NCI-H460 (cell line): ENCODE results near the gene ABCB4. TPM values are rescaled to one million over a fixed set of nuclear protein-coding genes. Genes with fewer than 3 reads are reported as not detected.
A peak's percentile ranks its signal among the peaks of the same experiment; 100 is the strongest.

Experiments used
- DNase-seq: peaks from one replicate; pipeline ENCODE4 v3.0.0-alpha.2; 2016; ENCODE audit warnings: low read depth; ENCODE audit errors: extremely low read depth
- total RNA-seq: library from RNA; depleted of rRNA; stranded (reverse); fragments of >200 nt; shearing (Covaris generic); gene quantifications from 2 replicates; pipeline ENCODE4 v1.2.3, GENCODE V29; 2014

ABCB4 gene
- total RNA-seq, 1 experiment from 2014 or later = 0.07 TPM

DNA sequence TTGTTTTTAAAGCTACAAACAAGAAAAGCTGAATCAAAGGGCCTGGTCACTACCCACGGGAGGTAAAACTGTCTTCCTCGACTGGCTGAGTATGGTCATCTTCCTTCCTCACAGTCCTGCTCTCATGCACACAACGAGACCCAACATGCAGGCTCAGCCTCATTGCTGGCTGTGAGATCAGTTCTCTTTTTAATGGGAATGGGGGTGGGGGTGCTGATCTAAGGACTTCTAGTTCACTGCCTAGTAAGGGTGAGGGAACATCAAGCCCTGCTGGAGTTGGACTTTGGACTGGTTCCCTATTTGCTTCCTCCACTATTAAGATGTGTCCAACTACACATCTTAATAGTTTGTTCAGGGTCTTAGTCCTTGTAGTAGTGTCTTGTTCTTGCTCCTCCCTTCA is 48.2 kb downstream of the ABCB4 start:
- DNase-seq = no peak

DNA sequence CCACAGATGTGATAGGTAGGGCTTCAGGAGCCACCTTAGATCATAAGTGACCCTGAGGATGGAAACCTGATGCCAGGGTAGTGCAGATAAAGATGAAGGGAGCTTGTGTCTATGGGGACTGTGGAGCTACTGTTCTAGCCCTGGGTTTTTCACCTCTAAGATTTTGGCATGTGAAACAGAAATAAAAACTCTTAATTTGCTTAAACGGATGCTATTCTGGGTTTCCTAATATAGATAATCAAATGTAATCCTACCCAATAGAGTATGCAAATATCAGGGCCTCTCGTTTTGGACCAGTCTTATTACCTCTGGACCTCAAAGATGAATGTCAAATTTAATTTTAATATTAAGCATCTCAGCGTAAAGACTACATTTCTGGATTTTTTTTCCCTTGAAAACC is 49.3 kb downstream of the ABCB4 start:
- DNase-seq = no peak

DNA sequence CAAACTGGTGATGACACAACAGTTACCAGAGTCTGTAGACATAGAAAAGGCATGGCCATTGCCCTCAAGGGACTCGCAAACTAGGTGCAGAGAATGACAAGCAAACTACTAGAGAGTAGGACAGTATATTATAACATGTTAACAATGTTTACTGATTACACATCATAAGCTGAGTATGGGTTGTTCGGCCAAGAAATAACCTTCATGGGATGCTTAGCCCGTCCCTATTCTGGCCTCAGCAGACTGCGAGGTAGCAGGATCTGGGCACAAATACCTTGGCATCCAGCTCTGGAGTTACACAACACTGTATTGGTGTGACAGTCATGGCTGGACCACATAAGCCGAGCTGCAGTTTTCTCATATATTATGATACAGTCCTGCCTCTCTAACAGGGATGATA is 51.4 kb downstream of the ABCB4 start:
- DNase-seq = no peak

DNA sequence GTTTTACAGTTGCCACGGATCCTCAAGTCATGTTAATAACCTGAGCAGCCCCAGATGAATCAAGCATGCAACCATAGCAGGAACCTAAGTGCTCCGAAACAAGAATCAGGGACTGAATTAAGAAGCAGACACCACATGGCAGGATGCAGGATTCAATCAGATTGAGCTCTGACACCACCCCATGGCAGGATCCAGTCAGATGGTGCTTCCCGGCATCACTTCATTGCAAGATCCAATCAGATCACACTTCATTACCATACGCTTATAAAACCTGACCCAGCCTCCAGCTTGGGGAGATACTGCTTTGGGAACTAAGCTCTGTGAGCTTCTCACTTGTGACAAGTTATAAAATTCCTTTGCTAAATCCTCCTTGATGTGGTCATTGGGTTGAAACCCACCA is 55.3 kb downstream of the ABCB4 start:
- no peak for DNase-seq

DNA sequence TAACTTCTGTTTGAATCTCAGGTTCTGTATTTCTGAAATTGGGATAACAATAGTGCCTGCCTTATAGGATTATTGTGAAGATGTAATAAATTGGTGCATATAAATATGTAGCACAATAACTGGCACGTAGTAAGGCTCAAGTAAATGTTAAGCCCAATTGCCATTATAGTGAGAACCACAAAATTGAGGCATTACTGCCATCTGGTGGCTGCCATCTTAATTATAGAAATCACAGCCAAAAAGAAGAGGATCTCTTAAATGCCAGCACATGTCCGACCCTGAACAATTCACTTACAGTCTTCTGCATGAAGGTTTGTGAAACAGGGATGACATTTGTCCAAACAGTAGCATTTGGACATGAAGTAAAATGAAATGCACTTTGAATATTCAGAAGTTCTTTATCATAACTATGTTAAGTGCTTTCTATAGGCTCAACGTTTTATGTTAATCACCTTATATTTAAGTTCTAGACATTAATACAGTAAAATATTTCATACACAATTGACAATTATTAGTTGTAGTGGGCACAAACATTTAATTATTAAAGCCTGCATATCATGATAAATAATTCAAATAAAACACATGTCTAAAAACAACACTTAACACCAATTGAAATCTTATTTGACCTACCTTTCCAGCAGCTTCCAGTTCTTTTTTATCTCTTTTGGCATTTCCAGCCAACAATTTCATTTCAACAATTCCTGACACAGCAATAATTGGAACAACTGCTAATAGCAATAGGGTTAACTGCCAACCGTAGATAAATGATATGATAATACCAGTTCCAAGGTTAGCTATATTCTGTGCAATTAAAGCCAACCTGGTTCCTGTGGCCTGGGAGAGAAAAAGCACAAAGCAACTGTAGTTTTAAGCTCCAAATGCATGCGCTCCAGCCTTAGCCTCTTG is 58.5 kb downstream of the ABCB4 start:
- peak; percentile 67 for DNase-seq

DNA sequence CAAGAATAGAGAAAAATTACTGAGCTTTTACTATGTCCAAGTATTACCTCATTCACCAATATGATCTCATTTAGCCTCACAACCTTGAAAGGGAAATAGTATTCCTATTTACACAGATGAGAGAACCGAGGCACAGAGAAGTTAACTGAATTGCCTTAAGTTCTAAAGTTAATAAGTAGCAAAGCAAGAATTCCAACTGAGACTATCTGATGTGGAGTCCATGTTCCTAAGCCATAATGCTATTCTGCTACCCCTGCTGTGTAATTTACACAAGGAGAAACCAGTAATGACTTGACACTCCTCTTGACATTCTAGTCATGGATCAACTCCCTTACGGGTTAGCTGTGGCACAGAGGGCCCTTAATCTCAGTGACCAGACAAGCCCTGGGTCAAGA is 60.7 kb downstream of the ABCB4 start:
- no peak for DNase-seq

- DNase-seq = no peak
Observed at GRCh38 chr7:87413951-87414793, 61.3 kb downstream of the ABCB4 start.

GRCh38 chr7:87413029-87413428 is 62.5 kb downstream of the ABCB4 start:
- no peak for DNase-seq

DNA sequence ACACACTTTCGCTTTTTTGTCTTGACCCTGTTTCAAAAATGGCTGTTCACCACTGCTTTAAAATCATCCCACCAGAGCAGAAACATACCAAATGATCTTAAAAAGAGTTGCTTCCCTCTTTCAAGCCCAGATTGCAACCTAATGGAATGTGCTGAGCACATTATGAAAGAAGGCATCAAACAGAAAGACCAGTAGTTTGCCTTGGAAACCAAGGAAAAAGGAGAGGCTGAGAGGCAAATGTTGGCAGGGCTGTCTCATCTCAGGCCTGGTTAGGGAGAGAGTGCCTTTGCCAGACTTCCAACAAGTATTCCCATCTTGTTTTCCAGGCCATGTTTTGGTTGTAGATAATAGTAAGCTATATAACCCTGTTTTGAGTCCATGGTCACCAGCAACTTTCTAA is 64.3 kb downstream of the ABCB4 start:
- no peak for DNase-seq

- DNase-seq = no peak
Observed at GRCh38 chr7:87404674-87405073, 70.8 kb downstream of the ABCB4 start.

- DNase-seq = no peak
Observed at GRCh38 chr7:87398446-87398845, 77.0 kb downstream of the ABCB4 start.

GRCh38 chr7:87395442-87396020 is 79.9 kb downstream of the ABCB4 start:
- no peak for DNase-seq

DNA sequence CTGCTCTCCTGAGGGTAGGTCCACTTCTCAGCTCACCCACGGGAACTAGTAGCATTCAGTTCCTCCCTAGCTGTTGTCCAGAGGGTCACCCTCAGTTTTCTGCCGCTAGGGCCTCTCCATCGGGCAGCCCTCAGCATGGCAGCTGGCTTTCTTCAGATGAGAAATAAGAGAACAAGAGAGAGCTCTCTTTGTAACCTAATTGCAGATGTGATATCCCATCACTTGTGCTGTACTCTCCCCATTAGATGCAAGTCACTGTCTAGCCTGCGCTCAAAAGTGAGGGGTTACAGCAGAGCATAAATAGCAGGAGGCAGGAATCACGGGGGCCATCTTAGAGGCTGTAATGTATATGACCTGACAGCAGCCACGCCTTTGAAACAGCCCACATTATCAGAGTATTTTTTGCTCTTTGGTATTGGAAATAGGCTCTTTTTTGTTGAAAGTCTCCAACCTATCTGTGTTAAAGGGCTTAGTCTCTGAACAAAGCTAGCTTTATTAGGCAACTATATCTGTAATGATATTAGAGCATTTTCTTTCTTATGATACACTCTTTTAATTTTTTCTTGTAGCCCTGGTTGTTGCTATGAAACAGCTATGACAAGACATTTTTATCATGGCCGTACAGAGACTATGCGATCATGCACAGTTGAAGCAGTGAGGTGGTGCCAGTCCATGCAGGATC is 84.3 kb downstream of the ABCB4 start:
- no peak for DNase-seq

DNA sequence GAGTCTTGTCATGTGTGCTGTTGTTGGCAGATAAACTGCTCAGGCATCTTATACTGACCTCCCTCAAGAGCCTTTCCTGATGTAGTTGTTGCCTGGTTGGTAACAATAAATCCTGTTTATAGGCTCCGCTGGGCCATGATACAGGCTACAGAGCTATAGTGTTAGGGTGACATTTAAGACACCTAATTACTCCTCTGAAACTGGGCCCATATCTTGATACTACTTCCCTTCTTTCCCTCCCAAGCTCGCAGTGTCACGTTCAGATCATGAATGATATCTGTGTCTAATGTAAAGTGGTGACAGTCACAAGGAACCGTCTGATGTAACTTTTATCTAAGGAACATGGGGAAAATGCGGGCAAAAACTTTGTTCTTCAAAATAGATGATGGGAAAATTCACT is 94.6 kb downstream of the ABCB4 start:
- DNase-seq = no peak

DNA sequence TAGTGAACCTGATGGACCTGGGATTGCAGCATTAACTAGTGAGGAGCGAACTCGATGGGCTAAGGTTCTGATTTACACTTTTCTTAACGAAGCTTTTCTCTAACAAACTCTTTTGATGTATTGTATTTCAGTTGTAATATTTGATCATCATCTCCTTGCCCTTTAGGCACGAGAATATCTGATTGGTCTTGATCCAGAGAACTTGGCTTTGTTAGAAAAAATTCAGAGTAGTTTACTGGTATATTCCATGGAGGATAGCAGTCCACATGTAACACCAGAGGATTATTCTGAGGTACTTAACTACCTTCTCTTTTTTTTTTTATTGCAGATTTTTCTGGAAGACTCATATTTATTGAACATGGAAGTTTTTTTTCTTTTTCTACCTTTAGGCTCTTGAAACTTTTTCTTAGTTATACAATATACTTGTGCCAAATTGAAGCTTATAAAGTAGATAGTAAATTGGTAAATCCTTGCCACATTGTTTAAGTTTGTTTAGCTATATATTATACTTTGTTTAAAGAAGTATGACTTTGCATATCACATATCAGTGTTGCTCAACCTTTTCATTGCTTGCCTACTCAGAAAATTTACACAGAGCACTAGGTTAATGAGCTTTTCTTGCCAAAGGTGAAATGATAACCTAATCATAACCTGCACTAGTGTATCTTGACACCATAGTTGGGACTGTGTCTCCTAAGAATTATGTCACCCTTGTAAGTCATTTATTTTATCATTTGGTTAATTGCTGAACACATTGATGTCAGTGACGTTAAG is 99.6 kb downstream of the ABCB4 start:
- no peak for DNase-seq

DNA sequence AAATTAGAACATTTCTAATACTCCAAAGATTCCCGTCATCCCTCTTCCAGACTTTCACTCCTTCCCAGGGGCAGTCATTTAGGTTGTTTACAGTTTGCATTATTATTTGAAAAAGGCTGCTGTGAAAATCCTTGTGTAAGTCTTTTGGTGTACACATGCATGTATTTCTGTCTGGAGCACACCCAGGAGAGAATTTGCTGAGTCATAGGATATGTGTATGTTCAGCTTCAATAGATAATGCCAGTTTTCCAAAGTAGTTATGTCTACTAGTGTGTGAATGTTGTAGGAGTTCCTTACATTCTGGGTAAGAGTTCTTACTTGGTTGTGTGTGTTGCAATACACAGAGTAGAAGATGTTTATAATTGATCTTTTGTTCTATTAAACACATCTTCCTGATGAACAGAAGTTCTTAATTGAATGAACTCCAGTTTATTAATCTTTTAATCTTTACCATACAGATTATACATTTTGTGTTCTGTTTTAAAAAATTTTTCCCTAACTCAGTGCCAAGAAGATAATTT is 104.8 kb downstream of the ABCB4 start:
- DNase-seq = peak; percentile 36

DNA sequence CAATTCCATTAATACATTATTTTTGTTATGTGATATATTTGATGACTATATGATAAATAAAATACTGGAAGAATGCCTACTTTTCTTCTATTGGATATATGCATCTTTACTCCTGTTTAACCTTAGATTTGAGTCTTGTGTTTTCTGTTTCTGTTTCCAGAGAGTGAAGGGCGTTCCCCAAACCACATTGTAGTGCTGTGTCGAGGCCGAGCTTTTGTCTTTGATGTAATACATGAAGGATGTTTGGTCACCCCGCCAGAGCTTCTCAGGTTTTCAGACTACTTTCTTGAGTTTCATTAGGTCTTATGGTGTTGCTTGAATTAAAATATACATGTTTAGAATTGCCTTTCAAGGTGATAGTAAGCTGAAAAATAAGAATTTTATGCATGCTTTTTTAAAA is 106.3 kb downstream of the ABCB4 start:
- DNase-seq = no peak

GRCh38 chr7:87364246-87364645 is 111.2 kb downstream of the ABCB4 start:
- DNase-seq = no peak

- no peak for DNase-seq
Observed at GRCh38 chr7:87363342-87363741, 112.1 kb downstream of the ABCB4 start.

DNA sequence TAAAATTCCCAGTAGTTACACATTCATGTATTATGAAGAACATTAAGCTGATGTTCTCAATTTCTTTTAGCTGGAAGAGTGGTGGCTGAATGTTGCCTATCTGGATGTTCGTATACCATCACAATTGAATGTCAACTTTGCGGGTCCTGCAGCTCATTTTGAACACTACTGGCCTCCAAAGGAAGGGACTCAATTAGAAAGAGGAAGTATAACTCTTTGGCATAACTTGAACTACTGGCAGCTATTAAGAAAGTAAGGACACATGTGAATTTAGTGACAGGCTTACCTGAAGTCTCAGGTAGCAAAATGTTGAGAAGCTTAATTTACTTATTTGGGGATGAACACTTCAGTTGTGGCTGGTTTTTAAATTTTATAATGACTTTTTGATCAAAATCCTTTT is 114.2 kb downstream of the ABCB4 start:
- DNase-seq = no peak
